ENCODE measurements around the gene FBXL15.

GRCh38 chr10:102413806-102414561 is 6.7 kb upstream of the FBXL15 start:
- TF ChIP-seq, protein P1, sequence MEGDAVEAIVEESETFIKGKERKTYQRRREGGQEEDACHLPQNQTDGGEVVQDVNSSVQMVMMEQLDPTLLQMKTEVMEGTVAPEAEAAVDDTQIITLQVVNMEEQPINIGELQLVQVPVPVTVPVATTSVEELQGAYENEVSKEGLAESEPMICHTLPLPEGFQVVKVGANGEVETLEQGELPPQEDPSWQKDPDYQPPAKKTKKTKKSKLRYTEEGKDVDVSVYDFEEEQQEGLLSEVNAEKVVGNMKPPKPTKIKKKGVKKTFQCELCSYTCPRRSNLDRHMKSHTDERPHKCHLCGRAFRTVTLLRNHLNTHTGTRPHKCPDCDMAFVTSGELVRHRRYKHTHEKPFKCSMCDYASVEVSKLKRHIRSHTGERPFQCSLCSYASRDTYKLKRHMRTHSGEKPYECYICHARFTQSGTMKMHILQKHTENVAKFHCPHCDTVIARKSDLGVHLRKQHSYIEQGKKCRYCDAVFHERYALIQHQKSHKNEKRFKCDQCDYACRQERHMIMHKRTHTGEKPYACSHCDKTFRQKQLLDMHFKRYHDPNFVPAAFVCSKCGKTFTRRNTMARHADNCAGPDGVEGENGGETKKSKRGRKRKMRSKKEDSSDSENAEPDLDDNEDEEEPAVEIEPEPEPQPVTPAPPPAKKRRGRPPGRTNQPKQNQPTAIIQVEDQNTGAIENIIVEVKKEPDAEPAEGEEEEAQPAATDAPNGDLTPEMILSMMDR (IDR thresholded peaks at IDR 0.05 in 4 of 5, conservative IDR thresholded peaks at IDR 0.05 in 1 of 5): no peak
- no peak for TF ChIP-seq POLR2A (IDR thresholded peaks at IDR 0.05)
